Measurements from ENCODE around the gene TDRD9. TPM values are rescaled to one million over a fixed set of nuclear protein-coding genes. Genes with fewer than 3 reads are reported as not detected.

Gene TDRD9
- total RNA-seq, 4 donors from 2014 or later: 0.17 to 1.5 (median 0.31) TPM; not detected in 1

DNA sequence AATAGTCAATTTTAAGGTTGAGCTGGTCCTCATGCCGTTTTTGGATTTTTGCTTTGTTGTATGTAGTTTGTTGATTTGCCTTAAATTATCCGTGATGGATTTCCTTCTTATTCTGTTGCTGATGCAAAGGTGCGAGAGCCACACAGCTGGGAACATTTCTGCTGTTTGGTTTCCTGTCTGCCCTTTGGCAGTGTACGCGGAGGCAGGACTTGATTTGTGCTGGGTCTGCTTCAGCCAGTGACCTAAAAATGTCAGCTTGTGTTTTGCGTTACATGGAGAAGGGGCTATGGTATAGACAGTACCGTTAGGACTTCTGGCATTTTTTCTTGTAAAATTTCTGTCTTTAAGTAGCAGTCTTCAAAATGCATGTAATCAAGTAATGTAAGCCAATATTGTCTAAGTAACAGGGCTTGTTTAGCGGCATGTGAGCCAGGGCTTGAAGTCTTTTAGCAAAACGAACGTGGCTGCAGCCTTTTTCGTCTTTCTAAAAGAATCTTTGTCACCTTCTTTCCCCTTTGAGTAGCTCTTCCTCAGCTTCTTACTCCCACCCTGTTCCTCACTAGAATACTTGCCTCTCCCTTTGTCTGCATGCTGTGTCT, 32.3 kb downstream of the TDRD9 start:
- H3K4me3 ChIP-seq: no peak overlapping the region
- TF ChIP-seq, protein P1, sequence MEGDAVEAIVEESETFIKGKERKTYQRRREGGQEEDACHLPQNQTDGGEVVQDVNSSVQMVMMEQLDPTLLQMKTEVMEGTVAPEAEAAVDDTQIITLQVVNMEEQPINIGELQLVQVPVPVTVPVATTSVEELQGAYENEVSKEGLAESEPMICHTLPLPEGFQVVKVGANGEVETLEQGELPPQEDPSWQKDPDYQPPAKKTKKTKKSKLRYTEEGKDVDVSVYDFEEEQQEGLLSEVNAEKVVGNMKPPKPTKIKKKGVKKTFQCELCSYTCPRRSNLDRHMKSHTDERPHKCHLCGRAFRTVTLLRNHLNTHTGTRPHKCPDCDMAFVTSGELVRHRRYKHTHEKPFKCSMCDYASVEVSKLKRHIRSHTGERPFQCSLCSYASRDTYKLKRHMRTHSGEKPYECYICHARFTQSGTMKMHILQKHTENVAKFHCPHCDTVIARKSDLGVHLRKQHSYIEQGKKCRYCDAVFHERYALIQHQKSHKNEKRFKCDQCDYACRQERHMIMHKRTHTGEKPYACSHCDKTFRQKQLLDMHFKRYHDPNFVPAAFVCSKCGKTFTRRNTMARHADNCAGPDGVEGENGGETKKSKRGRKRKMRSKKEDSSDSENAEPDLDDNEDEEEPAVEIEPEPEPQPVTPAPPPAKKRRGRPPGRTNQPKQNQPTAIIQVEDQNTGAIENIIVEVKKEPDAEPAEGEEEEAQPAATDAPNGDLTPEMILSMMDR (IDR thresholded peaks at IDR 0.05 in 4 of 5, conservative IDR thresholded peaks at IDR 0.05 in 1 of 5): no peak
- no peak for TF ChIP-seq POLR2A (IDR thresholded peaks at IDR 0.05)
- DNase-seq (no peak), ATAC-seq (no peak)
- in situ Hi-C loops (cut with MboI; ENCODE audit: low sequenced_read_pairs in 4 of 4) (no loop called here), intact Hi-C loops (cut with DNase I; ENCODE audit: low total_unique reads) (no loop called here)
- H3K27me3 ChIP-seq: no peaks in the 10 kb centered on the region
- no peaks in the 10 kb centered on the region for H3K9me3 ChIP-seq
- no peaks in the 10 kb centered on the region for H3K36me3 ChIP-seq
- H3K27ac ChIP-seq: no peak overlapping the region
- no peaks in the 10 kb centered on the region for H3K4me1 ChIP-seq

DNA sequence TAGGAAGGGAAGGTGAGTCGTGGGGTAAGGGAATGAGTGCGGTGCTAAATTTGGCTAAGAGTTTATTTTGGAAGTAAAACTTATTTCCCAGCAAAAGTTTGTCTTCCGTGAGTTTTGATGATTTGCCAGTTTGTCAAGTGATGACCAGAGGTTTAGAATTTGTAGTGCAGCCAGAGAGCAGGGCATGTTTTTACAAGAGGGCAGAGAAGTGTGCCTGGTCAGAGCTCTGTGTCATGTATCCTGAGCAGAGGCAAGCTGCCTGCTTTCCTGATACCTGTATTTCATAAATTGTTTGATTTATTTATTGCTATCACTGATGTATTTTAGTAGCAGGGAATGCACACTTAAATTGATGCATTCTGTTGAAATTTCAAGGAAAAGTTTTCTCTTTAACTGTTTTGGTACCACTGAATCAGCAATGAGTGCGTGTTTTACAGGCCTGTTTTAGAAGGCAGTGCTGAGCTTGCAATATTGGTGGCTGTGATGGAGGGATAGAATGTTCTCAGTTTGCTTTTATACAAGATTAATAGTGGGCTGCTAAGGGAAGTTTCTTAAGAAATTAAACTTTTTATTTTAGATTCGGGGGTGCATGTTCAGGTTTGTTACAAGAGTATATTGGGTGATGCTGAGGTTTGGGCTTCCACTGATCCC, 33.8 kb downstream of the TDRD9 start:
- intact Hi-C loops (cut with DNase I; ENCODE audit: low total_unique reads) (no loop called here), in situ Hi-C loops (cut with MboI; ENCODE audit: low sequenced_read_pairs in 4 of 4) (no loop called here)
- no peaks in the 10 kb centered on the region for H3K4me1 ChIP-seq
- H3K27ac ChIP-seq: no peak overlapping the region
- no peak for TF ChIP-seq POLR2A (IDR thresholded peaks at IDR 0.05)
- no peaks in the 10 kb centered on the region for H3K27me3 ChIP-seq
- H3K9me3 ChIP-seq: no peaks in the 10 kb centered on the region
- DNase-seq (no peak), ATAC-seq (no peak)
- no peak overlapping the region for H3K4me3 ChIP-seq
- H3K36me3 ChIP-seq: no peaks in the 10 kb centered on the region

DNA sequence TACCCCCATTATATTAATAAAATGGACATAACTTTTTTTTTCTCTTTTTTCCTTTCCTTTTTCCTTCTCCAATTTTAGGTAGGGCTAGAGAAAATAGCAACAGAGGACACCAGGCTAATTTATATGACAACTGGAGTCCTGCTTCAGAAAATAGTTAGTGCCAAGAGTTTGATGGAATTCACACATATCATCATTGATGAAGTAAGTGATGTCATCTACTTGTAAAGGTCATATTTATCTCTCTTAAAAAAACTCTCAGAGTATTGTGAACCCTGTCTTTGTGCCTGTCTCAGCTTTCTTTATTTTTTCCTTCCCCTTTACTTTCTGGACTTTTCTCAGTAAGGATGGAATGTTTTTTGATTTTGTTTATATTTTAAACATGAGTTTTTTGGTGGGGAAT, 38.4 kb downstream of the TDRD9 start:
- Histone ChIP-seq H3K36me3 (no peaks in the 10 kb centered on the region), H3K27me3 (no peaks in the 10 kb centered on the region), H3K27ac (no peak overlapping the region), H3K4me1 (no peaks in the 10 kb centered on the region), H3K4me3 (no peak overlapping the region), H3K9me3 (no peaks in the 10 kb centered on the region)
- TF ChIP-seq, protein P1 (IDR thresholded peaks at IDR 0.05 in 4 of 5, conservative IDR thresholded peaks at IDR 0.05 in 1 of 5): no peak
- TF ChIP-seq POLR2A (IDR thresholded peaks at IDR 0.05): no peak
- in situ Hi-C loops (cut with MboI; ENCODE audit: low sequenced_read_pairs in 4 of 4): no loop called here
- ATAC-seq: no peak
- intact Hi-C loops (cut with DNase I; ENCODE audit: low total_unique reads): no loop called here
- no peak for DNase-seq

DNA sequence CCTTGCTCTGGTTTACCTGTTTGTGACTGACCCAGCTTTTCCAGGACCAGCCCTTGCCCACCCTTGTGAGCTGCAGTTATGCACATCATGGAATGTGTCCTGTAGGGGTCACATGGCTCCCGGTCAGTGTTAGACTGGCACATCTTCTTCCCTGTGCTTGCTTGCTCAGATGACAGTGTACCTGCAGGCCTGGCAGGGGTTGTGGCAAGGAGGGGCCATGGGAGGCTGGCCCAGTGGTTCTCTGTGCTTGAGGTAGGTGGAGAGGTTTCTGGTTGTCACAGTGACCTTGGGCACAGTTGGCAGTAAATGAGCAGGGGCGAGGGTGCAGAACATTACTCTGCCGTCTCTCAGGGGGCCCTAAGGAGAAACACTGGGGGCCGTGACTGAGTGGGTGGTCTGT, 41.7 kb downstream of the TDRD9 start:
- in situ Hi-C loops (cut with MboI; ENCODE audit: low sequenced_read_pairs in 4 of 4) (no loop called here), intact Hi-C loops (cut with DNase I; ENCODE audit: low total_unique reads) (no loop called here)
- Histone ChIP-seq H3K27ac (no peak overlapping the region), H3K4me1 (no peaks in the 10 kb centered on the region), H3K4me3 (no peak overlapping the region), H3K9me3 (no peaks in the 10 kb centered on the region), H3K27me3 (no peaks in the 10 kb centered on the region), H3K36me3 (no peaks in the 10 kb centered on the region)
- TF ChIP-seq, protein P1 (IDR thresholded peaks at IDR 0.05 in 4 of 5, conservative IDR thresholded peaks at IDR 0.05 in 1 of 5): no peak
- TF ChIP-seq POLR2A (IDR thresholded peaks at IDR 0.05): no peak
- no peak for ATAC-seq
- DNase-seq: no peak

DNA sequence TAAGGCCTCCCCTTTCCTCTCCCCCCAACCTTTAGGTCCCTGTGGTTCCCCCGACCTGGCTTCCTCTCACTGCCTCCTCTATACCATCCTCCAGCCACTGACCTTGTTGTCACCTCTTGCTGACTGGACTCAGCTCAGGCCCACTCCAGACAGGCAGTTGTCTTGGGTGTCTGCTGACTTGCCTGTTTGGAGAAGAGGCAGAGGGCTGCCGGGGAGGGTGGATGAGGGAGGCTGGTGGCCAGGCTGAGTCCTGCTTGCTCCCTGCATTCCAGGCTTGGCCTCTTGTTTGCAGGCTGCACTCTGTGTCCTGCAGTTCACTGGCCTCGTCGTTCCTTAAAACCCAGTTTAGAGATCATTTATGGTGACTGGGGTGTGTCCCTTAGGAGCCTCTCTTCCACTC, 45.1 kb downstream of the TDRD9 start:
- H3K4me3 ChIP-seq: no peak overlapping the region
- DNase-seq (no peak), ATAC-seq (no peak)
- no peaks in the 10 kb centered on the region for H3K36me3 ChIP-seq
- no peaks in the 10 kb centered on the region for H3K9me3 ChIP-seq
- intact Hi-C loops (cut with DNase I; ENCODE audit: low total_unique reads) (no loop called here), in situ Hi-C loops (cut with MboI; ENCODE audit: low sequenced_read_pairs in 4 of 4) (no loop called here)
- no peaks in the 10 kb centered on the region for H3K4me1 ChIP-seq
- no peak for TF ChIP-seq POLR2A (IDR thresholded peaks at IDR 0.05)
- TF ChIP-seq, protein P1 (IDR thresholded peaks at IDR 0.05 in 4 of 5, conservative IDR thresholded peaks at IDR 0.05 in 1 of 5): no peak
- H3K27ac ChIP-seq: no peak overlapping the region
- no peaks in the 10 kb centered on the region for H3K27me3 ChIP-seq
